C4-2B (cell line): Measurements from ENCODE around the gene OCEL1.

Source experiments
- ZFX ChIP-seq: fragments of 450-650 bp; IDR thresholded peaks from 2 replicates; pipeline ENCODE4 v1.6.1; 2017
- TF ChIP-seq, protein P1 (sequence below): fragments of 450-650 bp; conservative IDR thresholded peaks from 2 replicates; pipeline ENCODE4 v1.5.1; 2017; ENCODE audit warnings: mild to moderate bottlenecking

DNA sequence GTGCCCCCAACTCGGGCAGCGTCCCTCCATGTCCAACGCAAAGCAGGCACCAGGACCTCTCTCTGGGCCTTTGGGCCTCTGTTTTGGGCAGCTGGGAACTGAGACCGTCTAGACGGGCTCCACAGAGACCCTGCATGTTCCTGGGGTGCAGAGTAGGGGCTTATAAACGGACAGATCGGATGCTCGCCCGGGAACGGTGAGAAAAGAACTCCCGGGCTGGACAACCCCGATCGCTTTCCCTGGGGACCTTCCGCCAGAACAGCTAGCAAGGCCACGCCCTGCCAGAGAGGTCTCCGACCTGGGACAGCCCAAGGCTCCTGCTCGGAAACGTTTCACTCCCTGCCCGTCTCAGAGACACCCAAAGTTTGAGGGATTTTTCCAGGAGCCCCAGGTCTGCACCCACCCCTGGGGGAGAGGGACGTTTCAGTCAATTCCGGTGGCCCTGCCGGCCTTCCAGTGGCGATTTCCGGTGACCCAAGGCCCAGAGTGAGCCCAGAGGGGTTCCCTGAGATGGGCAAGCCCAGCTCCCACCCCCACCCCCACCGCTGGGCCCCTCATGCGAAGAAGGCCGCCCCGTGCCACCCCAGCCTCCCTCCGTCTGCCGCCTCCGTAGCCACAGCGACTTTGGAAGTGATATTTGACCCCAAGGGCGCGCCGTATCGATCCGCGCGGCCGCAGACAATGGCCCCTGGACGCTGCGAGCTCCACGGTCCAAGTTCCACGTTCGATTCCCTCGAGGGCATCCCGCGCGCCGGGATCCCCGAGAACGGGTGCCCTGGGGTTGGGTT, 18.0 kb downstream of the OCEL1 start:
- TF ChIP-seq, protein P1, sequence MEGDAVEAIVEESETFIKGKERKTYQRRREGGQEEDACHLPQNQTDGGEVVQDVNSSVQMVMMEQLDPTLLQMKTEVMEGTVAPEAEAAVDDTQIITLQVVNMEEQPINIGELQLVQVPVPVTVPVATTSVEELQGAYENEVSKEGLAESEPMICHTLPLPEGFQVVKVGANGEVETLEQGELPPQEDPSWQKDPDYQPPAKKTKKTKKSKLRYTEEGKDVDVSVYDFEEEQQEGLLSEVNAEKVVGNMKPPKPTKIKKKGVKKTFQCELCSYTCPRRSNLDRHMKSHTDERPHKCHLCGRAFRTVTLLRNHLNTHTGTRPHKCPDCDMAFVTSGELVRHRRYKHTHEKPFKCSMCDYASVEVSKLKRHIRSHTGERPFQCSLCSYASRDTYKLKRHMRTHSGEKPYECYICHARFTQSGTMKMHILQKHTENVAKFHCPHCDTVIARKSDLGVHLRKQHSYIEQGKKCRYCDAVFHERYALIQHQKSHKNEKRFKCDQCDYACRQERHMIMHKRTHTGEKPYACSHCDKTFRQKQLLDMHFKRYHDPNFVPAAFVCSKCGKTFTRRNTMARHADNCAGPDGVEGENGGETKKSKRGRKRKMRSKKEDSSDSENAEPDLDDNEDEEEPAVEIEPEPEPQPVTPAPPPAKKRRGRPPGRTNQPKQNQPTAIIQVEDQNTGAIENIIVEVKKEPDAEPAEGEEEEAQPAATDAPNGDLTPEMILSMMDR: no peak
- TF ChIP-seq ZFX: no peak
